ENCODE results near the gene PDZD7.
A peak's percentile ranks its signal among the peaks of the same experiment; 100 is the strongest.

The PDZD7 gene

GRCh38 chr10:100993986-100994708, 36.8 kb downstream of the PDZD7 start:
- H3F3A ChIP-seq (ENCODE audit: control insufficient read depth, insufficient read depth), result peaks cover 25% of the 10 kb centered on the region
- peaks cover 46% of the 10 kb centered on the region for H3K36me3 ChIP-seq (ENCODE audit: control insufficient read depth, low read length)
- H3K4me1 ChIP-seq (ENCODE audit: control insufficient read depth, low read length), result peaks cover 33% of the 10 kb centered on the region
- TF ChIP-seq CTCF (IDR thresholded peaks at IDR 0.05; ENCODE audit: low read depth, low read length, poor library complexity, severe bottlenecking) (peak; percentile 56), EZH2phosphoT487 (IDR thresholded peaks at IDR 0.05; ENCODE audit: borderline replicate concordance, low read length) (no peak)
- no peaks in the 10 kb centered on the region for H3K27me3 ChIP-seq (ENCODE audit: control insufficient read depth, low read length)
- no peaks in the 10 kb centered on the region for H3K9me3 ChIP-seq (ENCODE audit: control insufficient read depth, insufficient read depth, low read length)
- H3K9me2 ChIP-seq (replicated peaks; ENCODE audit: control insufficient read depth, low read length), result no peaks in the 10 kb centered on the region
- peaks cover 34% of the 10 kb centered on the region for H3K79me2 ChIP-seq (ENCODE audit: control insufficient read depth, low read length)
- H3K4me3 ChIP-seq (ENCODE audit: low read length), result no peak overlapping the region
- H4K20me1 ChIP-seq (ENCODE audit: control insufficient read depth, insufficient read depth, low read depth, low read length), result peaks cover 3% of the 10 kb centered on the region; the same call in 1 of the 2 replicates
- H3K4me2 ChIP-seq (ENCODE audit: low read length), result no peak overlapping the region
- no peak overlapping the region for H3K27ac ChIP-seq (ENCODE audit: low read depth, low read length)

- H3K27me3 ChIP-seq (ENCODE audit: control insufficient read depth, low read length), result no peaks in the 10 kb centered on the region
- peaks cover 28% of the 10 kb centered on the region for H3K4me1 ChIP-seq (ENCODE audit: control insufficient read depth, low read length)
- H3K4me2 ChIP-seq (ENCODE audit: low read length), result peak overlapping the region; percentile 84
- H3K36me3 ChIP-seq (ENCODE audit: control insufficient read depth, low read length), result peaks cover 52% of the 10 kb centered on the region
- H3K9me2 ChIP-seq (replicated peaks; ENCODE audit: control insufficient read depth, low read length), result no peaks in the 10 kb centered on the region
- H3K9me3 ChIP-seq (ENCODE audit: control insufficient read depth, insufficient read depth, low read length), result no peaks in the 10 kb centered on the region
- H4K20me1 ChIP-seq (ENCODE audit: control insufficient read depth, insufficient read depth, low read depth, low read length), result peaks cover 6% of the 10 kb centered on the region; the same call in 1 of the 2 replicates
- H3F3A ChIP-seq (ENCODE audit: control insufficient read depth, insufficient read depth), result peaks cover 3% of the 10 kb centered on the region; the same call in 1 of the 2 replicates
- no peak overlapping the region for H3K27ac ChIP-seq (ENCODE audit: low read depth, low read length)
- H3K79me2 ChIP-seq (ENCODE audit: control insufficient read depth, low read length), result peaks cover 60% of the 10 kb centered on the region
- TF ChIP-seq CTCF (IDR thresholded peaks at IDR 0.05; ENCODE audit: low read depth, low read length, poor library complexity, severe bottlenecking) (no peak), EZH2phosphoT487 (IDR thresholded peaks at IDR 0.05; ENCODE audit: borderline replicate concordance, low read length) (no peak)
- peak overlapping the region; percentile 82 for H3K4me3 ChIP-seq (ENCODE audit: low read length)
Measured at GRCh38 chr10:100989088-100989487, 41.8 kb downstream of the PDZD7 start.

- Histone ChIP-seq H3K4me2 (ENCODE audit: low read length) (peak overlapping the region; percentile 84), H4K20me1 (ENCODE audit: control insufficient read depth, insufficient read depth, low read depth, low read length) (peaks cover 6% of the 10 kb centered on the region; the same call in 1 of the 2 replicates), H3K79me2 (ENCODE audit: control insufficient read depth, low read length) (peaks cover 60% of the 10 kb centered on the region), H3F3A (ENCODE audit: control insufficient read depth, insufficient read depth) (peaks cover 2% of the 10 kb centered on the region; the same call in 1 of the 2 replicates), H3K4me1 (ENCODE audit: control insufficient read depth, low read length) (peaks cover 28% of the 10 kb centered on the region), H3K36me3 (ENCODE audit: control insufficient read depth, low read length) (peaks cover 43% of the 10 kb centered on the region), H3K27ac (ENCODE audit: low read depth, low read length) (no peak overlapping the region), H3K4me3 (ENCODE audit: low read length) (peak overlapping the region; percentile 82), H3K9me2 (replicated peaks; ENCODE audit: control insufficient read depth, low read length) (no peaks in the 10 kb centered on the region), H3K9me3 (ENCODE audit: control insufficient read depth, insufficient read depth, low read length) (no peaks in the 10 kb centered on the region), H3K27me3 (ENCODE audit: control insufficient read depth, low read length) (no peaks in the 10 kb centered on the region)
- TF ChIP-seq EZH2phosphoT487 (IDR thresholded peaks at IDR 0.05; ENCODE audit: borderline replicate concordance, low read length) (no peak), CTCF (IDR thresholded peaks at IDR 0.05; ENCODE audit: low read depth, low read length, poor library complexity, severe bottlenecking) (no peak)
Measured at GRCh38 chr10:100988166-100988565, 42.8 kb downstream of the PDZD7 start.
